KOPT-K1 (cell line): ENCODE results near the gene HNRNPU.
"Not testable (repeated sequence)": the region's sequence is repeated elsewhere in the genome, so short reads cannot be mapped to it uniquely, and the experiment has no call there.

Experiments used
- H3K27ac ChIP-seq: fragments of 200-600 bp; sonication (generic); 2 replicates; pipeline ENCODE4 v1.5.1; 2016; ENCODE audit warnings: antibody characterized with exemption, mild to moderate bottlenecking, low read depth, low read length; ENCODE audit not compliant: poor library complexity, severe bottlenecking
- H3K36me3 ChIP-seq: fragments of 200-600 bp; sonication (generic); 2 replicates; pipeline ENCODE4 v1.5.1; 2017; ENCODE audit warnings: antibody characterized with exemption, mild to moderate bottlenecking, low read length, moderate library complexity; ENCODE audit not compliant: insufficient read depth
- H3K9me3 ChIP-seq: fragments of 200-600 bp; sonication (generic); 2 replicates; pipeline ENCODE4 v1.5.1; 2017; ENCODE audit warnings: antibody characterized with exemption, low read length, mild to moderate bottlenecking; ENCODE audit not compliant: insufficient read depth, poor library complexity, severe bottlenecking

HNRNPU gene

DNA sequence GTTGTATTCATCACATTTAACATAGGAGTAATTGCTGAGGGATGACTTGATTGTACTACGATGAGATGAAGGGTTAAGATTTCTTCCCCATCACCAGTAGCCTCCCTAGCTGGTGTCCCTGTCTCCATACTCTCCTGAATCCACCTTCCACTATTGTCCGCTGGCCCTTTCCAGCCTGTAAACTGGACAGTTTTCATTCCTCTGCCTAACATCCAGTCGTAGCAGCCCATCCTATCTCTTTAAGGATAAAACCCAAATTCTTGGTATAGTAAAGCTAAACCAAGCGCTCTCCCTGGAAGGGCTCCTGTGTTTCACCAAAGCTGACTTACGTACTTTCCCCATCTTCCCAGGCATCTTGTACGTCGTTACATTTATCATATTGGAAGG is 28.2 kb downstream of the HNRNPU start:
- Histone ChIP-seq H3K36me3 (peaks cover 44% of the 10 kb centered on the region), H3K27ac (peak overlapping the region; percentile 97), H3K9me3 (no peaks in the 10 kb centered on the region)

DNA sequence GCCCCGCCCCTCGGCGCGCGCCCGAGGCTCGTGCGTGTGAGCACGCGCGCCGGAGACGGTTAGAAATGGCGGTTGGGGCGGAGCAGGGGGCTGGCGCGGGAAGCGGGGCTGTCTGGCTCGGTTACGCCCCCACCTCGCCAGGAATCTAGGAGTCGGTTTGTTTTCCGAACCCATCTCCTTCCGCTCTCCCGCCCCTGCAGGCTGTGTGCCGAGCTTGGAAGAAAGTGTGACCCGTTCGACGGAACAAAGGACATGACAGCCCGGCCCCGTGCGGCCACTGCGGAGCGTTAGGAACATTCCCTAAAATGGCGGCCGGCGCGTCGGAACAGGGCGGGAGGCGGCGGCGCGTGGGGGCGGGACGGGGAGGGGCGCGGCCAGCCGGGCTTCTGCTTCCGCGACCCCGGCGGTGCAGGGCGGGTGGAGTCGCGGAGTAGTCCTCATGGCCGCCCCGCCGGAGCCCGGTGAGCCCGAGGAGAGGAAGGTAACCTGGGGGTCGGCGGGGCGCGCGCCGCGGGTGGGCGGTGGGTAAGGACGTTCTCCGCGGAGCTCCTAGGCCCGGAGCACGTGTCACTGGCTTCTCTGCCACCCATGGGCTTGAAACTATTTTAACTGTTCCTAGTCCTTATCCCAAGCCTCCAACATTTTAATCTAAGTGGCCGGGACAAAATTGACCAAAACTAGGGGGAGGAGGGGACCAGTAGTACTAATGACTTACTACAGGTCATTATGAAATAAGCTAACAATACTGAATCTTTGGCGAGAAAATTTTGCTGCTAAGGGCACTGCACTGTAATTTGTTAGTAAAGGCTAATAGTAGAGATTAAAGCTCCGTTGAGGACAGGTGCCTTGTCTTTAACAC is 28.8 kb downstream of the HNRNPU start, which contains the start of gene COX20:
TSS of gene COX20 (plus strand) at position 383 of the 859 bp plus-strand sequence. CDS start at position 440, 57 bp downstream.
- H3K36me3 ChIP-seq = peaks cover 37% of the 10 kb centered on the region
- peak within 1 kb of the TSS; percentile 97 for H3K27ac ChIP-seq
- H3K9me3 ChIP-seq = no peaks in the 10 kb centered on the region

DNA sequence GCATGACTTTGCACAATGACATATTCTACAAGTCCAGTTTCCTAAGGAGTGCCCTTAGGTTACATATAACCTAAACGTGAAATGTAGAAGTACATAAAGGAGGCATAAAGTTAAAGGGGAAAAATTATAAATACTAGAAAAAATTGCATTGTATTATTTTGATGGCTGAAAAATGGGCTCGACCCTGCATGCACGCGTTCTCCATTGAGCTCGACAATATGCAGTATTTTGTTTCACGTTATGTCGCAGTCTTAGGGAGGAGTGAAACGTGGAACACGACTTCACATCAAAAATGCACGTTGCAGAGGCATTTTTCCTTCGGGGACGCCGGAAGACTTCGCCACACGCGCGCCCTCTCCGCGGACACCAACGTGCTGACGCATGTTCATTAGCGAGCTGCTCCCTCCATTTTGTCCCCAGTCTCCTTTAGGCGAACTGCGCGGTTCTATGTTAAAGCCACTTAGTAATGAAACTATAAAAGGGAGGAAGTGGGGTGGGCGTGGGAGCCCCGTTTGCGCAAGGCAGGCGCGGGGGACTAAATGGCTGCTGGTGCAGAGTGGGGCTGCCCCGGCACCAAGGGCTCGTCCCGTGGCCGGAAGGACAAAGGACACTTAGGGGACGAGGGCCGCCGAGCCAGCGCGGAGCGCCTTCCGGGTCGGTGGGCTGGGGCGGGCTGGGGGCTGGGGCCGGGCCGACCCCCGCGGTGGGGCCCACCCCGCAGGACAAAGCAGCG is 29.6 kb downstream of the HNRNPU start:
- H3K9me3 ChIP-seq = no peaks in the 10 kb centered on the region
- H3K36me3 ChIP-seq = peaks cover 29% of the 10 kb centered on the region

DNA sequence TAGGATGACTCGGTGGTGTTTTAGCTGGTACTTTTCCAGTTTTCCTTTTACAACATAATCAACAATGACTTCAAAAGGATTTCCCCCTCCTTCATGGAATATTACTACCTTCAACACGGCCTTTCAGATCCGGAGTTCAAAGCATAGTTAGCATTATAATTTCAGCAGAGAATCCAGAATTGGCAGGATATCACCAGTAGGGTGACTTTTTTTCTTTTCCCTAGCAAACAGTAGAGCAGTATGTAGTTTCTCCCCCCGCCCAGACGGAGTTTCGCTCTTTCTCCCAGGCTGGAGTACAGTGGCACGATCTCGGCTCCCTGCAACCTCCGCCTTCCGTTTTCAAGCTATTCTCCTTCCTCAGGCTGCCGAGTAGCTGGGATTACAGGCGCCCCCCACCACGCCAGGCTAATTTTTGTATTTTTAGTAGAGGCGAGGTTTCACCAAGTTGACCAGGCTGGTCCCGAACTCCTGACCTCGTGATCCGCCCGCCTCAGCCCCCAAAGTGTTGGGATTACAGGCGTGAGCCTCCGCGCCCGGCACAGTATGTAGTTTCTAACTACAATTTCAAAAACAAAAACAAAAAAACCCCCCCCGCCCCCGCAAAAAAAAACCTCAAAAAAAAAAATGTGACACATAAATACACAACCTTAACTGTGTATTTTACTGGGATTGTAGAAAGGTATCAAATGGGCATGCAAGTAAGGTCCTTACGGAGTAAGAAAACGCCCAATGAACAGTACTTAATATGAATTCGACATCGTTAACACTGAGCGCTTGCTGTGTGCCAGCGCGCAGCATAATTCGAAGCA is 30.4 kb downstream of the HNRNPU start:
- Histone ChIP-seq H3K9me3 (no peaks in the 10 kb centered on the region), H3K27ac (peak overlapping the region; percentile 97), H3K36me3 (peaks cover 22% of the 10 kb centered on the region)

More for the DNA sequence above, 29.6 kb downstream of the HNRNPU start:
- H3K27ac ChIP-seq = peak overlapping the region; percentile 97

DNA sequence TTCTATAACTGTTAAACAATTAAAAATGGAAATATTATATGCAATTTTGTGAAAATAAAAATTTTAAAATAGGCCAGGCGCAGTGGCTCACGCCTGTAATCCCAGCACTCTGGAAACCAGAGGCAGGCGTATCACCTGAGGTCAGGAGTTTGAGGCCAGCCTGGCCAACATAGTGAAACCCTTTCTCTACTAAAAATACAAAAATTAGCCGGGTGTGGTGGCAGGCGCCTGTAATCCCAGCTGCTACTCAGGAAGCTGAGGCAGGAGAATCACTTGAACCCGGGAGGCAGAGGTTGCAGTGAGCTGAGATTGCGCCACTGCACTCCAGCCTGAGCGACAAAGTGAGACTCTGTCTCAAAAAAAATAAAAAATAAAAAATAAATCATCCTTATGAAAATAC is 31.1 kb downstream of the HNRNPU start:
- Histone ChIP-seq H3K27ac (peak overlapping the region; percentile 97), H3K36me3 (peaks cover 15% of the 10 kb centered on the region)
- H3K9me3 ChIP-seq = not testable (repeated sequence)

DNA sequence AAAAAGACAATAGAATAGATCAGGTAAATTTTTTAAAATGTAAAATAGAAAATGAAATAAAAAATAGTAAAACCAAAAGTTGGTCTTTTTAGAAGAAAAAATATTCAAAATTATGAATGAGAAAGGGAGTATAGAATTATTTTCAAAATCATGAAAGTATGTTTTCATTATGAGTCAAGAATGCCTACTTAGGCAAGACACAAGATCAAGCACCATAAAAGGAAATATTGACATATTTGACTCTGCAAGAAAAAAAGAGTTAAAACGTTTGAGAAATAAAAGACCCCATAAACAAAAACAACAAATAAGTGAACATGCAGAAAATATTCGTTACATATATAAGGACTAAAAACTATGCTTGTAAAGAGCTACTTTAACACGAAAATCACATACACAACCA is 33.7 kb downstream of the HNRNPU start:
- Histone ChIP-seq H3K36me3 (no peaks in the 10 kb centered on the region), H3K9me3 (no peaks in the 10 kb centered on the region), H3K27ac (no peak overlapping the region)

DNA sequence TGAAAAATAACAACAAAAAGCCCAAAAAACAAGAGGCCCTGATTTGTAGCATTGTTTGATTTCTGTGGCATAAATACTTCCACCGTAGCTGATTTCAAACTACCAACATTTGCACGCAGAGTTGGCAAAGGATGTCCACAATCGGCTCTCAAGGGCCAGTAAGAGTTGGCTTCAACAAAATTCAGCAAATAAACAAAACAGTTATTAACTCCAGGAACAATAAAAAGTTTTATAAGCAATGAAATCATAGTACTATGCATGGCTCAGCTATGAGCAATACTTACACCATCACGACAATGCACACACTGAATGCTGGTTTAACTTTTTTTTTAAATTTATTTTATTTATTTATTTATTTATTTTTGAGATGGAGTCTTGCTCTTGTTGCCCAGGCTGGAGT is 37.6 kb downstream of the HNRNPU start:
- no peaks in the 10 kb centered on the region for H3K9me3 ChIP-seq
- H3K36me3 ChIP-seq = no peaks in the 10 kb centered on the region
- H3K27ac ChIP-seq = no peak overlapping the region

DNA sequence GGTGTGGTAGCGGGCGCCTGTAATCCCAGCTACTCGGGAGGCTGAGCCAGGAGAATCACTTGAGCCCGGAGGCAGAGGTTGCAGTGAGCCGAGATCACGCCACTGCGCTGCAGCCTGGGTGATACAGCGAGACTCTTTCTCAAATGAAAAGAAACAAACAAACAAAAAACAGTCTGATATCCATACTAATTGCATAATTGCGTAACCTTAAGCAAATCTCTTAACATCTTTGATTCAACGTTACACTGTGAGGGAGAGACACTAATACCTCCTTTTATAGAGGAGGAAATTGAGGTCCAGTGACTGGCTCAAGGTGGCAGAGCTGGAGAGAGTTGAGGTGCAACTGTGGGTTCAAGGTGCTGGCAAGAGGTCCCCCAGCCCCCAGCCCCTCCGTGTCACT is 41.5 kb downstream of the HNRNPU start:
- Histone ChIP-seq H3K9me3 (no peaks in the 10 kb centered on the region), H3K36me3 (no peaks in the 10 kb centered on the region), H3K27ac (no peak overlapping the region)

DNA sequence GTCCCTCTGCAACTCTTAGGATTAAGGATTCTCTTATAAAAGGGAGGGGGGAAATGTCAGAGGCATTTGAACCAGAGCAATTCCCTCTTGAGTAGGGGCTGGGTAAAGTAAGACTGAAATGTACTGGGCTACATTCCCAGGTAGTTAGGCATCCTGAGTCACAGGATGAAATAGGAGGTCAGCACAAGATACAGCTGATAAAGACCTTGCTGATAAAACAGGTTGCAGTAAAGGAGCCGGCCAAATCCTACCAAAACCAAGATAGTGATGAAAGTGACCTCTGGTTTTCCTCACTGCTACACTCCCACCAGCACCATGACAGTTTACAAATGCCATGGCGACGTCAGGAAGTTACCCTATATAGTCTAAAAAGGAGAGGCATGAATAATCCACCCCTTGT is 43.2 kb downstream of the HNRNPU start:
- H3K36me3 ChIP-seq = no peaks in the 10 kb centered on the region
- H3K27ac ChIP-seq = no peak overlapping the region
- H3K9me3 ChIP-seq = no peaks in the 10 kb centered on the region

DNA sequence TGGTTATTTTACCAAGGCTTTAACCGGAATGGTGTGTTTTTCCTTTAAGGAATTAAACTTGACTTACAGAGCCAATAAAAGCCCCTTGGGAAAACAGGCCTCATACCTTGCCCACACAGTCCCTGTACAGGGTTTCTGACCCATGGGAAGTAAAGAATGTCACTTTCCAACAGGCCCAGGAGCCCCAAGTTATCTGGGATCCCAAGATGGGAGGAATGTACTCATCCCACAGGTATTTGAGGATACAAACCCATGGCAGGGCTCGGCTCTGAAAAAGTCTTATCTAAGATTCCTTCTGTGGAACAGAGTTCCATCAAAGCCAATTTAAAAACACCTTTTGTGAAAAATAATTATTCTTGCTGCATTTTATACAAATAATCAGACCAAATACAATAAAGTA is 44.2 kb downstream of the HNRNPU start:
- Histone ChIP-seq H3K36me3 (no peaks in the 10 kb centered on the region), H3K9me3 (no peaks in the 10 kb centered on the region), H3K27ac (no peak overlapping the region)

DNA sequence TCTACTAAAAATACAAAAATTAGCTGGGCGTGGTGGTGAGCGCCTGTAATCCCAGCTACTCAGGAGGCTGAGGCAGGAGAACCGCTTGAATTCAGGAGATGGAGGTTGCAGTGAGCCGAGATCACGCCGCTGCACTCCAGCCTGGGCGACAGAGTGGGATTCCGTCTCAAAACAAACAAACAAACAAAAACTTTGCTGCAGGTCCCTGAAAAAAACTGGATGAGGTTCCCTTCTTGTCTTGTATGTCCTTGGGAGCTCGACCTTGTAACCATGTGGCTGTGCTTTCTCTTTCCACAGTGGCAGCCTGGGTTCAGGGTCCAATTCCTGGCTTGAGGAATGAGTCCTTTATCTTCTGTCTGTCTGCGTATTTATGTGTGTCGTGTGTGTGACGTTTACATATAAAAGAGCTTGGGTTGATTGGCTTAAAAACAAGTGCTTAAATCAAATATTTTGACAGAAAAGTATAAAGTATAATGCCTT is 46.9 kb downstream of the HNRNPU start:
- H3K36me3 ChIP-seq = no peaks in the 10 kb centered on the region
- H3K9me3 ChIP-seq = no peaks in the 10 kb centered on the region
- H3K27ac ChIP-seq = no peak overlapping the region

DNA sequence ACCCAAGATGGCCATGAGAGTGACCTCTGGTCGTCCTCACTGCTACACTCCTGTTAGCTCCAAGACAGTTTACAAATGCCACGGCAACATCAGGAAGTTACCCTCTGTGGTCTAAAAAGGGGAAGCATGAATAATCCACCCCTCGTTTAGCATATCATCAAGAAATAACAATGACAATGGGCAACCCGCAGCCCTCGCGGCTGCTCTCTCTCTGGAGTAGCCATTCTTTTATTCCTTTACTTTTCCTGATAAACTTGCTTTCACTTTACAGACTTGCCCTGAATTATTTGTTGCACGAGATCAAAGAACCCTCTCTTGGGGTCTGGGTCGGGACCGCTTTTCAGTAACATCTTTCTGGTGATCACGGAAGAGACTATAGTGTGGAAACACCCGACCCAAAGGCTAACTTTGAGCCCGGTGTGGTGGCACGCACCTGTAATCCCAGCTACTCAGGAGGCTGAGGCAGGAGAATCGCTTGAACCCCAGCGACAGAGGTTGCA is 48.7 kb downstream of the HNRNPU start:
- Histone ChIP-seq H3K9me3 (no peaks in the 10 kb centered on the region), H3K27ac (no peak overlapping the region)

DNA sequence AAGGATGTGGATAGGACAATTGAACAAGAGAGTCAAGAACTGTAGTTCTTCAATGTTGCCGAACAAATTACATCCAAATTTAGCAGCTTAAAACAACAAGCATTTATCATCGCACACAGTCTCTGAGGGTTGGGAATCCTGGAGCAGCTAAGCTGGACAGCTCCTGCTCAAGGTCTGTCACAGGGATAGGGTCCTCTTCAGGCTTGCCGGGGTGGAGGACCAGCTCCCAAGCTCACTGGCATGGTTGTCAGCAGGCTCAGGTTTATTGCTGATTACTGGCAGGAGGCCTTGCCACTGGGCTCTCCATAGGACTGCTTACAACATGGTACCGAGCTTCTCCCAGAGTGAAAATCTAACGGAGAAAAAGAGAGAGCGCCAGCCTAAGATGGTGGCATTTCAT is 51.0 kb downstream of the HNRNPU start:
- no peaks in the 10 kb centered on the region for H3K9me3 ChIP-seq
- H3K36me3 ChIP-seq = no peaks in the 10 kb centered on the region
- H3K27ac ChIP-seq = no peak overlapping the region

More for the DNA sequence above, 48.7 kb downstream of the HNRNPU start:
- no peaks in the 10 kb centered on the region for H3K36me3 ChIP-seq

DNA sequence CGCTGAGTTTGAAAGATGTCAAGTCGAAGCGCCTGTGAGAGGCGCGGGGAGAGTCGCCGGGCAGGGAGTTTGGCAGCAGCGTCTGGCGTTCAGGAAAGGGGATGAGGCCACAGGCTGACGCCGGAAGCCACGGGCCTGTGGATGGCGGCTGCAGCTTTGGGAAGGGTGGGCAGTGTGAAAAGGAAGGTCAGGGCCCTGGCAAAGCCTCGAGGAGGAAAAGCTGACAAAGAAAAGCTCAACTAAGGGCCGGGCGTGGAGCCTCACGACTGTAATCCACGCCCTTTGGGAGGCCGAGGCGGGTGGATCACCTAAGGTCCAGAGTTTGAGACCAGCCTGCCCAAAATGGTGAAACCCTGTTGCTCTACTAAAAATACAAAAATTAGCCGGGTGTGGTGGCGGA is 54.1 kb downstream of the HNRNPU start:
- Histone ChIP-seq H3K36me3 (no peaks in the 10 kb centered on the region), H3K27ac (no peak overlapping the region), H3K9me3 (no peaks in the 10 kb centered on the region)

DNA sequence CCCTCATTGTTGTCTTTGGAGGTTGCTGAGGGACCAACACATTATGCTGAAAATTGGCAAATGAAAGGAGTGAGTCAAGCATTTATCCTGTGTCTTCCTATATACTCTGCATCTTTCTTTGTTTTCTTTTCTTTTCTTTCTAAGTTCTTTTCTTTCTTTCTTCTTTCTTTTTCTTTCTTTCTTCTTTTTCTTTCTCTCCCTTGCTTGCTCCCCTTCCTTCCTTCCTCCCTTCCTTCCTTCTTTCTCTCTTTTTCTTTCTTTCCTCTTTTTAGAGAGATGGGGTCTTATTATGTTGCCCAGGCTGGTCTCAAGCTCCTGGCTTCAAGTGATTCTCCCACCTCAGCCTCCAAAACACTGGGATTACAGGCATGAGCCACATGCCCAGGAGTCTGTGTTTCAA is 57.2 kb downstream of the HNRNPU start:
- Histone ChIP-seq H3K27ac (no peak overlapping the region), H3K36me3 (no peaks in the 10 kb centered on the region), H3K9me3 (no peaks in the 10 kb centered on the region)
